DMS79 (cell line): ENCODE measurements around the gene OGDHL.
"Not testable (repeated sequence)": the region's sequence is repeated elsewhere in the genome, so short reads cannot be mapped to it uniquely, and the experiment has no call there.

Experiments used
- DNase-seq: peaks from one replicate; lab custom pipeline; 2025; lab: John Stamatoyannopoulos, UW

Gene OGDHL

GRCh38 chr10:49761789-49762565 is at the start of gene OGDHL:
Gene OGDHL (minus strand): TSS chr10:49762323. CDS start chr10:49758592, 3,731 bp downstream.
- DNase-seq, result peak; percentile 8

GRCh38 chr10:49803988-49804387 is 41.9 kb upstream of the OGDHL start:
- DNase-seq, result no peak

GRCh38 chr10:49798275-49798674 is 36.2 kb upstream of the OGDHL start:
- no peak for DNase-seq

- no peak for DNase-seq
Observed at GRCh38 chr10:49791100-49791499, 29.0 kb upstream of the OGDHL start.

- DNase-seq, result no peak
Observed at GRCh38 chr10:49784681-49785080, 22.6 kb upstream of the OGDHL start.

- no peak for DNase-seq
Observed at GRCh38 chr10:49783645-49784044, 21.5 kb upstream of the OGDHL start.

GRCh38 chr10:49781247-49781646 is 19.1 kb upstream of the OGDHL start:
- no peak for DNase-seq

- DNase-seq, result no peak
Observed at GRCh38 chr10:49778197-49778596, 16.1 kb upstream of the OGDHL start.

GRCh38 chr10:49776851-49777250 is 14.7 kb upstream of the OGDHL start:
- DNase-seq, result no peak

- DNase-seq, result no peak
Observed at GRCh38 chr10:49775014-49775413, 12.9 kb upstream of the OGDHL start.

GRCh38 chr10:49772944-49773343 is 10.8 kb upstream of the OGDHL start:
- DNase-seq, result not testable (repeated sequence)

- DNase-seq, result not testable (repeated sequence)
Observed at GRCh38 chr10:49771046-49771445, 8.9 kb upstream of the OGDHL start.

GRCh38 chr10:49769692-49770091 is 7.6 kb upstream of the OGDHL start:
- DNase-seq, result no peak

GRCh38 chr10:49768731-49769130 is 6.6 kb upstream of the OGDHL start:
- DNase-seq, result no peak

GRCh38 chr10:49768329-49768728 is 6.2 kb upstream of the OGDHL start:
- DNase-seq, result no peak

GRCh38 chr10:49767752-49768151 is 5.6 kb upstream of the OGDHL start:
- no peak for DNase-seq

- DNase-seq, result no peak
Observed at GRCh38 chr10:49766484-49766883, 4.4 kb upstream of the OGDHL start.

- no peak for DNase-seq
Observed at GRCh38 chr10:49762566-49762877, 399 bp upstream of the OGDHL start.

GRCh38 chr10:49761201-49761788 is 828 bp downstream of the OGDHL start:
- DNase-seq, result no peak

- DNase-seq, result no peak
Observed at GRCh38 chr10:49760789-49761188, 1.3 kb downstream of the OGDHL start.

GRCh38 chr10:49759787-49760551 is 2.2 kb downstream of the OGDHL start:
- no peak for DNase-seq

- DNase-seq, result no peak
Observed at GRCh38 chr10:49758249-49758930, 3.7 kb downstream of the OGDHL start.

- no peak for DNase-seq
Observed at GRCh38 chr10:49756641-49757040, 5.5 kb downstream of the OGDHL start.
